HG03439 (cell line): Measurements from ENCODE around the gene MARVELD3.

Experiments
- ATAC-seq: cut with Tn5 transposase; IDR thresholded peaks from one replicate; pipeline ENCODE4 v1.9.1; 2021; ENCODE audit warnings: mild to moderate bottlenecking, moderate library complexity; ENCODE audit not compliant: unreplicated experiment

MARVELD3 gene

DNA sequence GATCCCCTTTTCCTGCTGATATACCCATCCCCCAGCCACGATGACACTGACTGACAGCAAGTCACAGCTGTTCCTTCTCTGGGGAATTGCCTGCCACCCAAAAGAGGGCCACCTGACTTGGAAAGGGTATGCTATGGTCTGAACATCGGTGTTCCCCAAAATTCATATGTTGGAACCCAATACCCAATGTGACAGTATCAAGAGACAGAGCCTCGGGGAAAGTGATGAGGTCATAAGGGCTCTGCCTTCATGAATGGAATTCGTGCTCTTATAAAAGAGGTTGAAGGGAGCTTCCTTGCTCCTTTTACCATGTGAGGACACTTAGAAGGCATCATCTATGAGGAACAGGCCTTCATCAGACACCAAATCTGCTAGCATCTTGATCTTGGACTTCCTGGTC lies 7.6 kb upstream of the MARVELD3 start:
- ATAC-seq: no peak

GRCh38 chr16:71622088-71622487 lies 3.9 kb upstream of the MARVELD3 start:
- ATAC-seq: no peak

GRCh38 chr16:71623597-71623996 lies 2.4 kb upstream of the MARVELD3 start:
- ATAC-seq: no peak

GRCh38 chr16:71625113-71625850 lies 702 bp upstream of the MARVELD3 start:
- no peak for ATAC-seq

DNA sequence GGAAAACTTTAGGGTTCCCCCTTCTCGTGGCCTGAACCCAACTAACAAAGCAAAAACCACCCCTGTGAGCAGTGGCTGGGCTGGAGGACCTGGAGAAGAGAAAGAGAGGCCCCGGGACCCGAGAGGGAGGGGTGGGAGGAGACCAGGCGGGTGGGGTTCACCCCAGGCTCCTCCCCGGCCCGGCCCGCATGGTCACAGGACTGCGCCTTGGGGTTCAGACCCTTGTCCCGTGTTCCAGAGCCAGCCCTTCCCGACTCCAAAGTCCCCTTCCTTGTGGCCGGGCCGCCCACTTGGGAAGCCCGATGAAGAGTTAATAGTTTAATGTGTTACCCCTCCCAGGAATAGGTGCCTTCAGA lies 852 bp downstream of the MARVELD3 start:
- no peak for ATAC-seq

DNA sequence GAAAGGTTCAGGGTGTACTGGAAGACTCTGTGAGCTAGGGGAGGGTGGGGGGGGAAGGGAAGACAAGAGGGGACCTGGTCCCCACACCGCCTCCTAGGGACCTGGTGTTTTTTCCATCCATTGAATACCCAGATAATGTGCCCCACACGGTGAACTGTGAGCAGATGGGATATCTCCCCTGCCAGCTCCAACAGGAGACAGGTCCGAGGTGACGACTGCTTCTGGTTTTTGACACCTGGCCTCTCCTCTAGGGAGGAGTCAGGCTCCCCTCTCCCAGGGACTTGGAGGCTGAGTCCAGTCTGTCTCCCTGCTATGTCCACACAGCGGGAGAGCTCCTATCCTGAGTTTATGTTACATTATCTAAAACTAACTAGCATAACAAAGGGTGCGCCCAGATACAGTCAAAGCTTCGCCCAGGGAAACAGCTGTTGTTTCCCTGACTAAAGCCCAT lies 1.8 kb downstream of the MARVELD3 start:
- no peak for ATAC-seq

DNA sequence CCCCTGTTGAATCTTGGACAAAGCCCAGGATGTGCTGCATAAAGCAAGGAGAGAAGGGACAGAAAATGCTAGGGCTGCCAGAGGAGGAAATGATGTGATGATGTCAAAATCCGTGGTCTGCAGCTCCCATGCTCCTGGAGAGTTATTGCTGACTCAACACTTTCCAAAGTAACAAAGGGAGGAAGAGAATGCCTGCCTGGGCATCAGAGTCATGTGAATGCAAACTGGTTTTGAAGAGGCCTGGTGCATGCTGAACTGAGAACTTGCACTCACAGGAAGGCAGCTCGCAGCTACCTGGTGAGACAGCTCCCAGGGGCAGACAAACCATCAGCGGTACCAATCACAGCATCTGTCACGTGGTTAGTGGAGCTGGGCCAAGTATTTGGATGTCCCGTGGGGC lies 2.8 kb downstream of the MARVELD3 start:
- ATAC-seq: no peak

DNA sequence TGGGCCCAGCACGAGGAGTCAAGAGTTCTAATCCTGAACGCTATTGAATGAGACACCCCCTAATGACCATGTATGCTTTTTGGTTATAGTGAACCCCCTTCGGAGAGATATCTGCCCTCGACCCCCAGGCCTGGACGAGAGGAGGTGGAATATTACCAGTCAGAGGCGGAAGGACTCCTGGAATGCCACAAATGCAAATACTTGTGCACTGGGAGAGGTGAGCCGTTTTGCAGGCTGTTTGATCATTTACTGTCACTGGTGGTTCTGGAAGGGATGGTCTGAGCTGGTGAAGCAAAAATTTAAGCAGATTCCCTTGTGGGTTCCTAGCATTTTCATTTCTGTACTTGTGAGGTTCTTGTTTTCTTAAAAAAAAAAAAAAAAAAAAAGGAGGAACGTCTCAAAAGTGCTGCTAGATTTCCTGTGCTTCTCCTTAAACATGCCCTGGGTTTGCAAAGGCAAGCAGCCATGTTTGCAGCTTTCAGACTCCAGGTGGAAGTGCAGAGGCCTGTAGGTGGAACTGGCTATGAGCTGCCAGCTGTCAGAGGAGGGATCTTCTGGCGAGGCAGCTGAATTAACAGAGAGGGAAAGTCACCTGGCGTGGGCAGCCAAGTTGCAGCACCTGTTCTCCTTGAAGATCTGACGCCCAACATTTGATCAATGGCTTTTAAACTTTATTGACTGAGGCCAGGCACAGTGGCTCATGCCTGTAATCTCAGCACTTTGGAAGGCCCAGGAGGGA lies 3.5 kb downstream of the MARVELD3 start:
- ATAC-seq: no peak

DNA sequence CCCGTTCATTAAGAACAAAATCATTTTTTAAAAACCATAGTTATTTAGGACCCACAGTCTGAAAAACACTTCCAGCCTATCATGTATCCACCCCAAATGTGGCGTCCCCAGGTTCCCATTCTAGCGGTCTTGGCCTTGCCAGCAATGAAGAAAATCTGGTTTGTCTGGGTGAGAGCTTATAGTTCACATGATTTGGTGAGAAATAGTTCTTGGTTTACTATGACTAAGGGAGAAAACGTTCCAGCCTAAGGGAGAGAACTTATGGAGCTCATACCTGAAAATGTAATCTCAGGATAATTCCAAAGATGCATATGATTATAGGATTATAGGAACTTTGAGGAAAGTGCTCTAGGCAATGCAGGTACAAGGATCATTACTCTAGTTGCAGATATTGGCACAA lies 4.8 kb downstream of the MARVELD3 start:
- no peak for ATAC-seq

GRCh38 chr16:71631776-71632175 lies 5.8 kb downstream of the MARVELD3 start:
- no peak for ATAC-seq

DNA sequence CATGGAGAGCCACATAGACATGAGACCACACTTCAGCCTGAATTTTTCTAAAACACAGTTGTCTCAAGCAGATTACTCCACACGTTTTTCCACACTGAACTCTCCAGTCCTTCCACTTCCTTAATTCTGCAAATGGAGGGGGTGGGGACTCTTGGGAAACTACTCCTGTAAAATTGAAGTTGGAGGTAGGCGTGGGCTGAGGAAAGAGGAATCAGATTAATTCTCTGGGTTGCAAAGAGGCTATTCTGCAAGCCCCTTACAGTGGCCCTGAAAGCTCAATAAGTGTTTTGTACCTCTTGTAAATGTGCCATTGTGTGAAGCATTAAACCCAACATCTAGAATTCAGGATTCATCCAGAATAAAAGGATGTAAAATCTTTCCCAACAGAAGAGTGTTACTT lies 9.6 kb downstream of the MARVELD3 start:
- no peak for ATAC-seq

DNA sequence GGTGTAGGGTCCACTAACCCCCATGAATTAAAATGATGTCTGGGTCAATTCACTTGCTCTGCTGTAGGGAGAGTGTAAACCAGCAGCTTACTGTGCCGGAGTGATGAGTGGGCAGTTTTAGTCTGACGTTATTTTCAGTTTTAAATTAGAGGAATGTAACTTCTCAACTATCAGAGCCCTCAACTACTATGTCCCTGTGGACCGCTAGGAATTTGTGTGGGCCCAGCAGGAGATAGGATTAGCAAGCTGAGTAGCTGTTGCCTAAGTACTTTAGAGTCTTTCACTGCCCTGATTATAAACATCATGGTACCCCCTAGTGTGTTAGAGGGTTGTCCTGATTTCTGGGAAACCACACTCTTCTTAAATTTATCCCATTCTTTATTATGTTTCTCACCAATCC lies 11.4 kb downstream of the MARVELD3 start:
- ATAC-seq: no peak

DNA sequence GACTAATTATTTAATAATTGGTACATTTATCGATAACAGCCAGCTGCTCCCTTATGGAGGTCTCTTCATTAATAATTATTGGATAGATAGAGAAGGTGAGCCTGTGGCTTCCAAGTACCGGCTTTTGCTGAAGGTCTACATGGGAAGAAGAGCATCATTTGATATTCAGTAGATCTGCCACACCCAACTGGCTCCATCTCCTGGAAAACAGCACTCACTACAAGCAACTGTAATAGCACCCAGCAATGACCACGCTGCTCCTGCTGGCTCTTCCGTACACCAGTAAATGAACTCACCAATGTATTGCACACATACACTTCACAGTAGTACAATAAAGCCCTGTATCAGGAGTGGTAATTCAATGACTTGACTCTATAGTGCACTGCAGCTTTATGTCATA lies 19.5 kb downstream of the MARVELD3 start:
- ATAC-seq: no peak

DNA sequence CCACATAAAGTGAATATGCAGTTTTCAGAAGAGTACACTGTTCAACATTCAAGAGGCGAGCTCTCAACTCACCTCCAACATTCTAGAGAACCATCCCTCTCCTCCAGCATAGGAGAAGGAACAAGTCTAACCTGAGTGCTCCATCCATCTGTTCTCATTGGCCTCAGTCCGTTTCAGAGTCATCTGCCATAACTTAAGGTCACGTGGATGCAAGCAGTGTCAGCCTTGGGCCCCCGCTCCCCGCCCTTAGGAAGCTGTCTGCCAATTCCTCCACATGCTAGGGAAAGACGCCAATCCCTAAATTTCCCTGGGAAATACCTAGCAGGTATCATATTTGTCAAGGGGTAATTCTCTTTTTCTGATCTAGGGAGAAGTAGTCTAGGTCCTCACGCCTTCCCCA lies 21.4 kb downstream of the MARVELD3 start:
- no peak for ATAC-seq

DNA sequence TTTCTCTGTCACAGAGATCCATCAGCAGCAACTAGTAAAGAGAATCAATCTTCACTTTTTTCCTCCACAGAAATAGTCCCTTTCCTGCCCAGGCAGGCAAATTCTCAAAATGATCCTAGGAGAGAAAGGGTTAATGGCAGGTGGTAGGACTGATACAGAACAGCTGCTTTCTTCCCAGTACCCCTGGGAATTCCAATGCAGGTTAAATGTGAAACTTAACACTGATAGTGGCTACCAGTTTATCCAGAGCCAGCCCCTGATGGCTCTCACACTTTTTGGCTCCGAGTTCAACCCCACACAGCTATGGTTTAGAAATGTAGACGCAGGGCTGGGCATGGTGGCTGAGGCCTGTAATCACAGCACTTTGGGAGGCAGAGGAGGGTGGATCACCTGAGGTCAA lies 22.2 kb downstream of the MARVELD3 start:
- no peak for ATAC-seq

DNA sequence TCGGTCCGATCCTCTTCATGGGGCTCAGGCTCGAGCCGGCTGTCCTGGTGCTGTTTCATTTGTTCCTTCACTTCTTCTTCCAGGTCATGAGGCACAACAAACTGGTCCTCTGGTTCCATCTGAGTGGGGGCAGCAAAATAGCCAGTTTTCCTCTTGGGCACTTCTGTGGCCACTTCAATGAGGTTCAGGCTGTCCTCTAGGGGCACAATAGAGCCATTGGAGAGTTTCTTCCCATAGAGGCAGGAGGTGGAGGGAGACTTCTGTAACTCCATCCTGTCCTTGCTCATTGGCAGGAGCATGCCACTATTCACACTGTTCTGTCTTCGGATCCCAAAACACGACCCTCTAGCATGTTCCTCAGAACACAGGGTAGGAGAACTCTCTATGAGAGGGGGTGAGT lies 22.9 kb downstream of the MARVELD3 start:
- ATAC-seq: no peak

GRCh38 chr16:71649704-71650103 lies 23.7 kb downstream of the MARVELD3 start:
- no peak for ATAC-seq

DNA sequence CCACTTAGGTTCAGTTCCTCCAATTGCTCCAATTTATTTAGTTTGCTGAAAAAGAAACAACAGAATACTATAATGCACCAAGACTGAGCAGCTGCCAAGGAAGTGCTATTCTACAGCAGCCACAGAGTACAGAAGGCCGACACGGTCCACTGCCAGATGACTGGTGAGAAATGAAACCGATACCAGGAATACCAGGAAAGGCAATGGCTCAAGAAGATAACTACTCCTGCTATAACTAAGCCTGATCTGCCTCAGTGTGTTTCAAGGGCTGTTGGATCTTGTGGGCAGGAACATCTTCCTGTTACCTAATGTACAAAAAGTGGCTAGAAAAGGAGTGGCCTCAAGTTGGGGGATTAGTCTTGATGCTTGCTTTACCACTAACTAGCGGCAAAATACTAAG lies 32.8 kb downstream of the MARVELD3 start:
- ATAC-seq: no peak

- no peak for ATAC-seq
Observed at GRCh38 chr16:71659471-71659870, 33.5 kb downstream of the MARVELD3 start.

- ATAC-seq: no peak
Observed at GRCh38 chr16:71666264-71666663, 40.3 kb downstream of the MARVELD3 start.

- ATAC-seq: no peak
Observed at GRCh38 chr16:71666928-71667707, 41.1 kb downstream of the MARVELD3 start.
